GM21360 (cell line): ENCODE measurements around the gene CNIH3.

Experiments
- ATAC-seq: cut with Tn5 transposase; IDR thresholded peaks from one replicate; pipeline ENCODE4 v1.9.1; 2021; ENCODE audit warnings: mild to moderate bottlenecking, moderate library complexity; ENCODE audit not compliant: unreplicated experiment

The CNIH3 gene

DNA sequence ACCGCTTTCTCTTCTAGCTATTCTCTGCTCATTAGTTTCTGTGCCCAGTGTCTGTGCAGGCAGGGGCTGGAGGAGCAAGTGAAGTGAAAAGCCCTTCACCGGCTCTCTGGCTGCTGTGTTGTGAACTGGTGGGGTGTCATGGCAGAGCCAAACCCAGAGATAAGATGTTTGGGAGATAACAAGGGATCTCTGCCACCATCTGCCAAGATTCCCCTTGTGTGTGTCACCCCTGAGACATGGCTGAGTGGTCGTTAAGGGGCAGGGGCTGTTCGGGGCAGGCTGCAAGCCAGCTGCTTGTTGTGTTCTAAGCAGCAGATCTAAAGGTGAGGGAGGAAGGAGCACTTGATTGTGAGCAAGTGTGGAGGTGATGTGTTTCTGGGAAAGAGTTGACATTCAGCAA, 24.5 kb downstream of the CNIH3 start:
- no peak for ATAC-seq

- ATAC-seq = no peak
Measured at GRCh38 chr1:224641030-224641429, 24.9 kb downstream of the CNIH3 start.

DNA sequence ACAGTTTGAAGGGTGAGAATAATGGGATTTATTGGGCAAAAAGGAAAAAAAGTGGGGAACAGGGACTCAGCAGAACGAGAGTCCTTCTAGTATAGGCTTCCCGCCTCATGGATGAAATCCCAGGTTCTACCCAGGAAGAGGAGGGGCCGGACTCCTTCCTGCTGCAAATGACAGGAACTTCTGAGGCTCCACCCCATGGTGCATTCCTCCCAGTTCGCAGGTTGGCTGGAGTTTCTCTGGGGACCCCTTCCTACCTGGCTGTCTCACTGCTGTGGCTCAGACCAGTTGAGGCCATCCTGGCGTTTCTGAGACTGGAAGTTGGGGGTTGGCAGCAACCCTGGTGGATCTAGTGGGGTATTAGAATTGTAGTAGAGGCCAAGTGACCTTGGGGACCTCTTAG, 27.5 kb downstream of the CNIH3 start:
- no peak for ATAC-seq

GRCh38 chr1:224644553-224645154, 28.5 kb downstream of the CNIH3 start:
- peak; percentile 70 for ATAC-seq

DNA sequence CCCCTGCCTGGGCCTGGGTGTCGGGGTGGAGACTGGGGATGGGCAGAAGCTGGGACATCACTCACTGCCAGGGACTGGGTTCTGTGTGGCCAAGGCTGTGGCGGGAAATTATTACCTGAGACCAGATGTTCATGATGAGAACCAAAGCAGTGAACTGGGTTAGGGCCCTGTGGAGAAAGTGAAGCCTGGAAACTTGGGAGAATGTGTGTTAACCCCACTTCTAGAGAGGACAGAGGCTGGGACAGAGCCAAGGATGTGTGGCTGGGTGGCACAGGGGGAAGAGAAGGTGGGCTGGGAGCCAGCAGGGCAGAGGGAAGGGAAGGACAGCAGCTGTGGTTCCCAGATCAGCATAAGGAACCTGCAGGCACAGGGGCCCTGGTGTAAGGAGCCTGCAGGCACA, 31.3 kb downstream of the CNIH3 start:
- ATAC-seq = no peak

DNA sequence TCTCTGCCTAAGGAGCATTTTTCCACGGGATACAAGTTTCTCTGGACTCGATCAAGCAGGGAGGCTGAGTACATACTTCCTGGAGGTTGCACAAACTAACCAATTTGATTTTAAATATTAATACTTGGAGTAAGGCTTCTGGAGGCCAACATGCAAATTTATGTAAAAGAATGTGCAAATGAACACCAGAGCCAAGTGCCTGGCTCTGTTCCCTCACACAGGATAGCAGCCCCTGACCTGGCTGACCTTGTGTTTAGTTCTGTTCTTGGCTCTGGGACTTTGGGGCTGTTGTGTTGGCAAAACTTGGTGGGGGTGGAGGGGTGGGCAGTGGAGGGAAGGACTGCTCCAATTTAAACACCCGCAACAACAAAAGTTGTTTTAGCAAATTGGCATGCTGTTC, 34.2 kb downstream of the CNIH3 start:
- ATAC-seq = no peak

DNA sequence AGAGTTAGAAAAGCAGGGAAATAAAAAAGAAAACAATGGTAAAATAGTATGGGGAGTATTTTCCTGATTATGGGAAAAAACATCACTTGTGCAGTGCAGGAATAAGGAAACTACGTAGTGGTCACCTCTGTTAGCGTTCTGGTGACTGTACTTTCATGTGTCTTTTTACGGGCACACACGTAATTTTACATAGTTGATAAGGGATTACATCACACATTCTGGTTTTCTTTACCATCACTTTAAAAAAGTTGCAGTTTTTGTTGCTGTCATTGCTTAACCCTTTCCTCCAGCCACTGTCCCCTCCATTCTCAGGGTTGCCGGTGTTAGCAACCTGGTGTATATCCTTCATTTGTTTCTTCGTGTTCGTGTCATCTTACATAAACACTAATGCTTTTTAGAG, 35.1 kb downstream of the CNIH3 start:
- no peak for ATAC-seq

GRCh38 chr1:224656392-224656791, 40.3 kb downstream of the CNIH3 start:
- ATAC-seq = no peak

- no peak for ATAC-seq
Measured at GRCh38 chr1:224660074-224660473, 44.0 kb downstream of the CNIH3 start.

DNA sequence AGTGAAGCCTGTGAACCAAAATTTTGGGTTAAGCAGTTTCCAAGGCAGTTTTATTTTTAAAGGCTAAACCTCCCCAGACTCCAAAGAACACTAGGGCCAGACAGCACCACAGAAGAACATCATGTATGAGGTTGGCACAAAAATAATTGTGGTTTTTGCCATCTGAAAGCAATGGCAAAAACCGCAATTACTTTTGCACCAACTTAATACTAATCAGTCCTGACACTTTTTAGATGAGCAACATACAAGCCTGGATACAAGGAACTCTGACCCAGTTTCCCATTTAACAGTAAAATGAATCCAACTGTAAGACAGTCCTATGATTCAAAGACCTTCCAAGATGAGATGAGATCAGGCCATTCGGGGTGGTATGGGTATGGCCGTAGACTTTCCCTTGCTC, 46.8 kb downstream of the CNIH3 start:
- no peak for ATAC-seq

GRCh38 chr1:224665016-224665415, 48.9 kb downstream of the CNIH3 start:
- ATAC-seq = no peak

DNA sequence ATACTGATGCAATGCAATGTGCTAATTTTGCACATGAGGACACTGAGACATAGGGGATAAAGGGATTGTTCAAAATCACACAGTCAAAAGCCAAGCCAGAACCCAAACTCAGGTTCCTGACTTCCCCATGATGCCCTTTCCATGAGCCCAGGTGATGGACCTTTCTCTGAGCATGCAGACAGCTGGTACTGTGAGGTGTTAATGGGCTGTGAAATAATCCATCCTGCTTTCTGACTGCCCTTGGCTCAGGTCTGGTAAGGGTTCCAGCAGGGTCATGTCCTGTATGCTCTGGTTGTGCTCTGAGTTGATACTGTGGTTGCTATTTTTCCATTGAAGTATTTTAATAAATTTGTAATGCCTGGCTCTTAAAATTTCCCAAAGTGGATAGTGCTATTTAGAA, 50.0 kb downstream of the CNIH3 start:
- no peak for ATAC-seq

GRCh38 chr1:224666913-224667312, 50.8 kb downstream of the CNIH3 start:
- ATAC-seq = no peak

- no peak for ATAC-seq
Measured at GRCh38 chr1:224668984-224669383, 52.9 kb downstream of the CNIH3 start.

GRCh38 chr1:224669403-224669802, 53.3 kb downstream of the CNIH3 start:
- no peak for ATAC-seq

GRCh38 chr1:224670506-224670905, 54.4 kb downstream of the CNIH3 start:
- ATAC-seq = no peak

- no peak for ATAC-seq
Measured at GRCh38 chr1:224671076-224671475, 55.0 kb downstream of the CNIH3 start.

DNA sequence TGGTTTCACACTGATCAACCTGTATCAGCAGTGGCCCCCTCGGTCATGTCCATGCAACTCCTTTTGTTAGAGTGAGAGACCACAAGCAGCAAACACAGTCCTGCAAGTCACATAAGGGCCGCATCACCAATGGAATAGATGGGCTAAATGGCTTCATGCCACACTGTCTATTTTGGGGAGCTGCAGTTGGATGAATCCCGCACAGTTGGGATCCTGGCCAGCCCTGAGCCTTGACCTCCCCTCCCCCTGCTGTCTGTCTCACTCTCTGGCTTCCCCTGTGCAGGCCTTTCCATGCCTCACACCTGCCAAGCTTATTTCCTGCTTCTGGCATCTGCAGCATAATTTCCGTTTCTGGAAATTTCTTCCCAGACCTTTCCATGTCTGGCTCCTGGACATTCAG, 57.0 kb downstream of the CNIH3 start:
- no peak for ATAC-seq

- peak; percentile 63 for ATAC-seq
Measured at GRCh38 chr1:224675590-224675989, 59.5 kb downstream of the CNIH3 start.

- ATAC-seq = no peak
Measured at GRCh38 chr1:224676551-224676950, 60.4 kb downstream of the CNIH3 start.

DNA sequence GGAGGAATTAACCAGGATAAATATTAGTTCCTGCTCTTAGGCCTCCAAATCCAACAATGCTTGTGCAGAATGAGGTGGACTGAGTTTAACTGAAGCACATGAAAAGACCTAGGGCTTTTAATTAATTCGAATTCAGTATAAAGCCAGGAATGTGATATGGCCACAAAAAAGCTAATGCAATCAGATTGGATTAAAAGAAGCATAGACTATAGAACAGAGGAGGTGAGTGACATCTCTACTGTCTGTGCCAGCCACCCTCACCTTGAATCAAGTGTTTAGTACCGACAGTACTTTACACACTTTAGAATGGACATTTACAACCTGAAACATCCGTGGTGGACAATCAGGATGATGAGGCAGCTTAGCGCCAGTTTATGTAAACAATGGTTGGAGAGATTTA, 62.1 kb downstream of the CNIH3 start:
- no peak for ATAC-seq

- no peak for ATAC-seq
Measured at GRCh38 chr1:224679606-224680005, 63.5 kb downstream of the CNIH3 start.

- ATAC-seq = no peak
Measured at GRCh38 chr1:224681816-224682215, 65.7 kb downstream of the CNIH3 start.

DNA sequence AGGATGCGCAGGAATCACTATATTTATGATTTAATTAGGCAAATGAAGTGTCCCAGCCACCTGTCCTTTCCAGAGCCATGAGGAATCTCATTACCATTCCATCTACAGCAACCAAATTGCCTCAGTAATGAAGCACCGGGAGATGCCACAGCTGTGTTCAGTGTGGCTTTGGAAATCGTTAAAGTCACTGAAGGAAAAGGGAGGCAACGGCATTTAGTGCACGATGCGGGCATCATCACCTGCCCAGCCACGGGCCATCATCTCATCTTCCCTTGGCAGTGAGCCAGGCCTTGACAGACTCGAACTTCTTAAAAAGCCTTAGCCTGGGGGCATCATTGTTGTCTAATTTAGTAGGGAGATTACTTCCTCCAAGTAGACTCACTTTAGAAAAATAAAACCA, 67.8 kb downstream of the CNIH3 start:
- ATAC-seq = no peak
